ENCODE results near the gene PRRT4. TPM values are rescaled to one million over a fixed set of nuclear protein-coding genes. Genes with fewer than 3 reads are reported as not detected.

Gene PRRT4
- total and polyA plus RNA-seq, 4 donors: 0.13 to 0.14 TPM; not detected in 2

DNA sequence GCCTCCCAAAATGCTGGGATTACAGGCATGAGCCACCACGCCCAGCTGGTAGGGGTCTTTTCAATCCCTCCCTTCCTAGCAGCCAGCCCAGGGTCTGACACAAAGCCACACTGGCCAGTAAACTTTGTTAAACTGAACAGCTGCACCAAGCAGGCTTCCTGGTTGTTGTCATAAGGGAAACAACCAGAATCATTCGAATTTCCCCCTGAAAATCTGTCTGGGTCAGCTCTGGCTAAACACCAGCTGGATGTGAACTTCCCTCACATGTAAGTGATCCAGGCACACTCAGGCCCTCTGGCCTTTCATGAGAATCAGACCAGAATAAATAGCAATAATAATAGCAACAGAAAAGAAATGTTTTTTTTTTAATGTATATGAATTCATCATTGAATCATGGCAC is 40.9 kb upstream of the PRRT4 start:
- no peak for DNase-seq (ENCODE audit: low spot score)
- Histone ChIP-seq H3K4me1 (ENCODE audit: control insufficient read depth in 4 of 4, insufficient read depth in 4 of 4, low read length in 3 of 4) (peaks cover 0 to 6% (median 4%) of the 10 kb centered on the region in 4 donors), H3K9ac (ENCODE audit: low read depth in 1 of 2, low read length in 2 of 2) (no peak overlapping the region), H3K27ac (ENCODE audit: low read depth in 1 of 2, low read length in 2 of 2) (no peak overlapping the region), H3K4me3 (ENCODE audit: low read depth in 1 of 3, low read length in 3 of 3) (no peak overlapping the region), H3K36me3 (ENCODE audit: control insufficient read depth in 4 of 4, insufficient read depth in 3 of 4, low read depth in 1 of 4, low read length in 3 of 4) (peaks cover 0 to 3% (median 0%) of the 10 kb centered on the region in 4 donors), H3K27me3 (ENCODE audit: control insufficient read depth in 4 of 4, insufficient read depth in 4 of 4, low read length in 3 of 4) (no peaks in the 10 kb centered on the region), H3K9me3 (ENCODE audit: control insufficient read depth in 4 of 4, low read length in 3 of 4) (no peaks in the 10 kb centered on the region)
- WGBS: 77% methylated on average over 2 of the region's 2 CpGs
- TF ChIP-seq EGR1 (IDR thresholded peaks at IDR 0.05; ENCODE audit: low read depth in 2 of 2) (no peak), RAD21 (IDR thresholded peaks at IDR 0.05) (no peak), JUND (IDR thresholded peaks at IDR 0.05) (no peak), RXRA (IDR thresholded peaks at IDR 0.05) (no peak), NR2F2 (IDR thresholded peaks at IDR 0.05) (no peak), SP1 (IDR thresholded peaks at IDR 0.05) (no peak), FOXA1 (IDR thresholded peaks at IDR 0.05) (no peak), HNF4A (conservative IDR thresholded peaks at IDR 0.05) (no peak), FOXA2 (IDR thresholded peaks at IDR 0.05) (no peak), TAF1 (conservative IDR thresholded peaks at IDR 0.05) (no peak)
- TF ChIP-seq, protein P1, sequence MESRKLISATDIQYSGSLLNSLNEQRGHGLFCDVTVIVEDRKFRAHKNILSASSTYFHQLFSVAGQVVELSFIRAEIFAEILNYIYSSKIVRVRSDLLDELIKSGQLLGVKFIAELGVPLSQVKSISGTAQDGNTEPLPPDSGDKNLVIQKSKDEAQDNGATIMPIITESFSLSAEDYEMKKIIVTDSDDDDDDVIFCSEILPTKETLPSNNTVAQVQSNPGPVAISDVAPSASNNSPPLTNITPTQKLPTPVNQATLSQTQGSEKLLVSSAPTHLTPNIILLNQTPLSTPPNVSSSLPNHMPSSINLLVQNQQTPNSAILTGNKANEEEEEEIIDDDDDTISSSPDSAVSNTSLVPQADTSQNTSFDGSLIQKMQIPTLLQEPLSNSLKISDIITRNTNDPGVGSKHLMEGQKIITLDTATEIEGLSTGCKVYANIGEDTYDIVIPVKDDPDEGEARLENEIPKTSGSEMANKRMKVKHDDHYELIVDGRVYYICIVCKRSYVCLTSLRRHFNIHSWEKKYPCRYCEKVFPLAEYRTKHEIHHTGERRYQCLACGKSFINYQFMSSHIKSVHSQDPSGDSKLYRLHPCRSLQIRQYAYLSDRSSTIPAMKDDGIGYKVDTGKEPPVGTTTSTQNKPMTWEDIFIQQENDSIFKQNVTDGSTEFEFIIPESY (IDR thresholded peaks at IDR 0.05): no peak
- TF ChIP-seq, protein P2, sequence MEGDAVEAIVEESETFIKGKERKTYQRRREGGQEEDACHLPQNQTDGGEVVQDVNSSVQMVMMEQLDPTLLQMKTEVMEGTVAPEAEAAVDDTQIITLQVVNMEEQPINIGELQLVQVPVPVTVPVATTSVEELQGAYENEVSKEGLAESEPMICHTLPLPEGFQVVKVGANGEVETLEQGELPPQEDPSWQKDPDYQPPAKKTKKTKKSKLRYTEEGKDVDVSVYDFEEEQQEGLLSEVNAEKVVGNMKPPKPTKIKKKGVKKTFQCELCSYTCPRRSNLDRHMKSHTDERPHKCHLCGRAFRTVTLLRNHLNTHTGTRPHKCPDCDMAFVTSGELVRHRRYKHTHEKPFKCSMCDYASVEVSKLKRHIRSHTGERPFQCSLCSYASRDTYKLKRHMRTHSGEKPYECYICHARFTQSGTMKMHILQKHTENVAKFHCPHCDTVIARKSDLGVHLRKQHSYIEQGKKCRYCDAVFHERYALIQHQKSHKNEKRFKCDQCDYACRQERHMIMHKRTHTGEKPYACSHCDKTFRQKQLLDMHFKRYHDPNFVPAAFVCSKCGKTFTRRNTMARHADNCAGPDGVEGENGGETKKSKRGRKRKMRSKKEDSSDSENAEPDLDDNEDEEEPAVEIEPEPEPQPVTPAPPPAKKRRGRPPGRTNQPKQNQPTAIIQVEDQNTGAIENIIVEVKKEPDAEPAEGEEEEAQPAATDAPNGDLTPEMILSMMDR (IDR thresholded peaks at IDR 0.05; ENCODE audit: low read depth, low read length, missing input control): no peak

DNA sequence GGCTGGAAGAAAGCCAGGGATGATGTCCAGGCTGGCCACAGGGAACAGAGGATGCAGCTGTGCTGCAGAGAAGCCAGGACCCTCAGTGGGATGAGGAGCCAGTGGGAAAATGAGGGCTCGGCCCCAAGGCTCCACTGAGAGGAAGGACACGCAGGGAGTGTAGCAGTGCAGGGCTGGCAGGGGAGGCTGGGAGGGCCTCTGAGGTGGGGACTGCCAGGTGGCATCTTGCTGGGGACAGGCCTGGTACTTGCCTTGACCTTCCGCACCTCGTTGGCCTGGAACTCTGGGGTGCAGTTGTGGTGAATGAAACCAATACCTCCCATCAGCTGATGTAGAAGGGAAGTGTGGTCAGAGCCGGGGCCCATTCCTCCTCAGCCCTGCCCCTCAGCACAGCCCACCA is 39.1 kb upstream of the PRRT4 start:
- H3K36me3 ChIP-seq (ENCODE audit: control insufficient read depth in 4 of 4, insufficient read depth in 3 of 4, low read depth in 1 of 4, low read length in 3 of 4): peaks cover 0 to 3% (median 0%) of the 10 kb centered on the region in 4 donors
- H3K9ac ChIP-seq (ENCODE audit: low read depth in 1 of 2, low read length in 2 of 2): no peak overlapping the region
- 88% methylated on average over 5 of the region's 5 CpGs for WGBS
- no peak overlapping the region for H3K4me3 ChIP-seq (ENCODE audit: low read depth in 1 of 3, low read length in 3 of 3)
- DNase-seq (ENCODE audit: low spot score): no peak
- H3K27me3 ChIP-seq (ENCODE audit: control insufficient read depth in 4 of 4, insufficient read depth in 4 of 4, low read length in 3 of 4): no peaks in the 10 kb centered on the region
- H3K27ac ChIP-seq (ENCODE audit: low read depth in 1 of 2, low read length in 2 of 2): no peak overlapping the region
- H3K9me3 ChIP-seq (ENCODE audit: control insufficient read depth in 4 of 4, low read length in 3 of 4): no peaks in the 10 kb centered on the region
- H3K4me1 ChIP-seq (ENCODE audit: control insufficient read depth in 4 of 4, insufficient read depth in 4 of 4, low read length in 3 of 4): peaks cover 0 to 5% (median 3%) of the 10 kb centered on the region in 4 donors
- TF ChIP-seq FOXA1 (IDR thresholded peaks at IDR 0.05) (no peak), SP1 (IDR thresholded peaks at IDR 0.05) (no peak)

DNA sequence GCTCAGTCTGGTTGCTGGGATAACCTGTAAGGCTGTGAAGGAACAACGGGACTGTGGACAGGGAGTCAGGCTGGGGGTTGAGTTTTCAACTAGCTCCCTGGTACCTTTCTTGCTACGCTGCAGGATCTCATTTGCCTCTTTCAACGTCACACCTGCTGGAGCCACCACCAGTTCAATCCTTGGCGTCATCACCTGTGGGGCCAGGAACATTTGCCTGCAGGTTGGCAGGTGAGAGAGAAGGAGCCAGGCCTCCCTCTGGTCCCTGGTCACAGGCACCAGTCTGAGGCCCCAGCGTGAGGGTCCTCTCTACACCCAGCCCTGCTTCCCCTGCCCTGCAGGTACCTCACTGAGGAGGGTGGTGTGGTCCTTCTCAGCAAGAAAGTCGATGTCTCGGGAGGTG is 38.5 kb upstream of the PRRT4 start:
- TF ChIP-seq GABPA (IDR thresholded peaks at IDR 0.05 in 1 of 2, conservative IDR thresholded peaks at IDR 0.05 in 1 of 2) (no peak), JUND (IDR thresholded peaks at IDR 0.05) (no peak), YY1 (IDR thresholded peaks at IDR 0.05) (no peak)
- H3K27me3 ChIP-seq (ENCODE audit: control insufficient read depth in 4 of 4, insufficient read depth in 4 of 4, low read length in 3 of 4): no peaks in the 10 kb centered on the region
- H3K36me3 ChIP-seq (ENCODE audit: control insufficient read depth in 4 of 4, insufficient read depth in 3 of 4, low read depth in 1 of 4, low read length in 3 of 4): peaks cover 0 to 3% (median 0%) of the 10 kb centered on the region in 4 donors
- H3K4me3 ChIP-seq (ENCODE audit: low read depth in 1 of 3, low read length in 3 of 3): no peak overlapping the region
- 94% methylated on average over 7 of the region's 7 CpGs for WGBS
- no peak overlapping the region for H3K9ac ChIP-seq (ENCODE audit: low read depth in 1 of 2, low read length in 2 of 2)
- no peaks in the 10 kb centered on the region for H3K4me1 ChIP-seq (ENCODE audit: control insufficient read depth in 4 of 4, insufficient read depth in 4 of 4, low read length in 3 of 4)
- DNase-seq (ENCODE audit: low spot score): no peak
- no peaks in the 10 kb centered on the region for H3K9me3 ChIP-seq (ENCODE audit: control insufficient read depth in 4 of 4, low read length in 3 of 4)
- H3K27ac ChIP-seq (ENCODE audit: low read depth in 1 of 2, low read length in 2 of 2): no peak overlapping the region

Data from liver (tissue), 9 donors.